GM12878 (cell line): ENCODE results near the gene GNLY. TPM values are rescaled to one million over a fixed set of nuclear protein-coding genes. Genes with fewer than 3 reads are reported as not detected.

Experiments used
- ATAC-seq: fragments of 200-7000 bp; cut with Tn5 transposase; 3 replicates; pipeline ENCODE4 v1.9.1; 2020; ENCODE audit warnings: mild to moderate bottlenecking, moderate library complexity
- BruUV-seq: library from RNA; stranded (reverse); fragments of 400-500 nt; replicated peaks from 2 replicates; lab custom pipeline; 2021; lab: Mats Ljungman, UMichigan
- CTCF ChIA-PET: fragments of 300-600 bp; sonication (Branson Sonifier 250); formaldehyde crosslinking; extraction: SDS; loops from one replicate; lab custom pipeline; 2021; ENCODE audit warnings: inconsistent platforms; lab: Yijun Ruan, JAX
- POLR2A ChIA-PET: fragments of 350-600 bp; formaldehyde crosslinking; extraction: SDS; loops from one replicate; lab custom pipeline; 2021; ENCODE audit warnings: inconsistent platforms; lab: Charles Lee
- RAD21 ChIA-PET: fragments of 300-600 bp; sonication (Branson Sonifier 250); formaldehyde crosslinking; loops from one replicate; lab custom pipeline; 2023; ENCODE audit warnings: antibody characterized with exemption; ENCODE audit not compliant: unreplicated experiment; lab: Charles Lee
- SMC1A ChIA-PET: fragments of 300-600 bp; sonication (Branson Sonifier 250); formaldehyde crosslinking; loops from one replicate; lab custom pipeline; 2023; ENCODE audit not compliant: unreplicated experiment, uncharacterized antibody; lab: Charles Lee
- DNase-seq: peaks from one replicate; pipeline ENCODE4 v3.0.0-alpha.2; 2011; ENCODE audit warnings: low read depth, low spot score
- FAIRE-seq: peaks from 3 replicates; lab custom pipeline; 2011; peaks lifted over from hg19 to GRCh38; lab: Jason Lieb, UNC
- H2AFZ ChIP-seq: 2 replicates; pipeline ENCODE4 v1.6.0; 2011; ENCODE audit warnings: low read depth, low read length, control low read depth; ENCODE audit not compliant: control insufficient read depth
- H3K27ac ChIP-seq: 2 replicates; pipeline ENCODE4 v1.5.1; 2011; ENCODE audit warnings: control low read depth; ENCODE audit not compliant: control insufficient read depth, insufficient read depth
- H3K27me3 ChIP-seq, 2 experiments: replicated peaks in 1 of 2; 2 replicates each; pipeline versions ENCODE4 v1.6.0 to v1.6.1; 2011; ENCODE audit warnings: low read length in 1 of 2; ENCODE audit not compliant: control insufficient read depth in 2 of 2, insufficient read depth in 2 of 2
- H3K36me3 ChIP-seq, 2 experiments: 2 replicates each; pipeline ENCODE4 v1.5.1; 2011; ENCODE audit warnings: low read length in 1 of 2; ENCODE audit not compliant: control insufficient read depth in 2 of 2, insufficient read depth in 2 of 2
- H3K4me1 ChIP-seq: 2 replicates; pipeline ENCODE4 v1.6.1; 2011; ENCODE audit warnings: mild to moderate bottlenecking, low read length, moderate library complexity, mixed read lengths; ENCODE audit not compliant: control insufficient read depth, insufficient read depth
- H3K4me2 ChIP-seq: 2 replicates; pipeline ENCODE4 v1.6.0; 2011; ENCODE audit warnings: control low read depth; ENCODE audit not compliant: control insufficient read depth, insufficient read depth
- H3K4me3 ChIP-seq: fragments of 200-600 bp; sonication (generic); 2 replicates; pipeline ENCODE4 v1.5.1; 2016
- H3K79me2 ChIP-seq: 2 replicates; pipeline ENCODE4 v1.6.0; 2011; ENCODE audit warnings: low read length; ENCODE audit not compliant: control insufficient read depth, insufficient read depth
- H3K9ac ChIP-seq: 2 replicates; pipeline ENCODE4 v1.8.0; 2011; ENCODE audit warnings: low read length, control low read depth, mixed read lengths; ENCODE audit not compliant: control insufficient read depth, insufficient read depth
- H3K9me3 ChIP-seq: replicated peaks from 3 replicates; pipeline ENCODE4 v1.5.1; 2011; ENCODE audit warnings: mild to moderate bottlenecking, low read length; ENCODE audit not compliant: control insufficient read depth, insufficient read depth
- H4K20me1 ChIP-seq: 2 replicates; pipeline ENCODE4 v1.6.0; 2011; ENCODE audit not compliant: control insufficient read depth, insufficient read depth
- BCL11A ChIP-seq: IDR thresholded peaks from 2 replicates; pipeline ENCODE4 v1.6.1; 2011; ENCODE audit warnings: low read depth, low read length
- BCL3 ChIP-seq: IDR thresholded peaks from 2 replicates; pipeline ENCODE4 v1.6.1; 2011; ENCODE audit warnings: borderline replicate concordance, low read depth, mild to moderate bottlenecking, moderate library complexity, low read length; ENCODE audit not compliant: insufficient read depth, poor library complexity, severe bottlenecking
- MYC ChIP-seq: IDR thresholded peaks from 2 replicates; pipeline ENCODE4 v1.6.1; 2011; ENCODE audit warnings: mild to moderate bottlenecking, low read length, moderate library complexity, inconsistent platforms; ENCODE audit not compliant: insufficient read depth, insufficient replicate concordance, insufficient read length, severe bottlenecking
- NFYA ChIP-seq: IDR thresholded peaks from 2 replicates; pipeline ENCODE4 v1.6.1; 2011; ENCODE audit warnings: low read depth, mild to moderate bottlenecking, low read length, improper control_type of control experiment, borderline replicate concordance
- RUNX3 ChIP-seq: IDR thresholded peaks from 2 replicates; pipeline ENCODE4 v1.6.1; 2012; ENCODE audit warnings: low read length, inconsistent platforms
- TCF12 ChIP-seq: IDR thresholded peaks from 2 replicates; pipeline ENCODE4 v1.6.1; 2011; ENCODE audit warnings: low read depth, mild to moderate bottlenecking, low read length
- TCF7 ChIP-seq: IDR thresholded peaks from 2 replicates; pipeline ENCODE4 v1.6.1; 2014; ENCODE audit warnings: antibody characterized with exemption, borderline replicate concordance
- ZBED1 ChIP-seq: IDR thresholded peaks from 2 replicates; pipeline ENCODE4 v1.6.1; 2016; ENCODE audit warnings: borderline replicate concordance
- ZNF217 ChIP-seq: fragments of 450-650 bp; IDR thresholded peaks from 2 replicates; pipeline ENCODE4 v1.6.1; 2017; ENCODE audit warnings: antibody characterized with exemption, mild to moderate bottlenecking
- WGBS: methylation state at CpG from one replicate; pipeline ENCODE4 v1.1.6; 2016; ENCODE audit warnings: low lambda C conversion rate; ENCODE audit not compliant: insufficient replicate concordance, insufficient coverage; ENCODE audit errors: missing lambda C conversion rate; 5-methylcytosine and 5-hydroxymethylcytosine counted together
- in situ Hi-C: fragments of 300-500 bp; cut with MboI; formaldehyde crosslinking; loops from 9 replicates; pipeline ENCODE4 v1.14.3; 2018; ENCODE audit warnings: mixed read lengths
- intact Hi-C: fragments of 100-400 bp; cut with micrococcal nuclease; formaldehyde crosslinking; loops from one replicate; pipeline ENCODE4 v1.14.2; 2022; ENCODE audit not compliant: unreplicated experiment
- polyA plus RNA-seq, 11 experiments: library from polyadenylated mRNA; depleted of rRNA in 4 of 11; unstranded in 6 of 11; stranded (reverse) in 5 of 11; fragments of >200 nt; fragmentation: Nextera tagmentation in 4 of 11; fragmentation: Illumina TruSeq in 1 of 11; extraction: Ambion mirVana in 4 of 11; extraction: Trizol in 1 of 11; gene quantifications; 1 replicate in 1 of 11; 2 replicates in 10 of 11; pipeline versions ENCODE4 v1.2.1 to v1.2.3, GENCODE V29; 2011 to 2016; ENCODE audit warnings: inconsistent platforms in 2 of 11, missing spikeins in 2 of 11, low read depth in 1 of 11
- total RNA-seq, 4 experiments: library from RNA; depleted of rRNA in 3 of 4; stranded (reverse); fragments of >200 nt in 3 of 4; fragmentation: Illumina TruSeq in 1 of 4; extraction: Trizol in 1 of 4; gene quantifications; 2 replicates each; pipeline versions ENCODE4 v1.2.1 to v1.2.3, GENCODE V29; 2013 to 2021

The GNLY gene
- total and polyA plus RNA-seq, 10 of the 15 experiments (the other 5 are each of a cell fraction or from before 2014, with no cell fraction given), result 0.18 to 0.42 TPM; not detected in 8

GRCh38 chr2:85725451-85725850 lies 31.3 kb downstream of the GNLY start:
- ATAC-seq (no peak), DNase-seq (no peak), FAIRE-seq (no peak)
- WGBS, result 12% methylated on average over 2 of the region's 2 CpGs
- no peak overlapping the region for H3K9ac ChIP-seq
- no peaks in the 10 kb centered on the region for H4K20me1 ChIP-seq
- H3K4me3 ChIP-seq, result no peak overlapping the region
- ChIA-PET SMC1A (interaction anchor here (0.7 to 2.7 kb wide), 15 partner anchors 10 to 102 kb away, joined by 3 to 18 read pairs (median 4); no protein-coding TSS in a partner anchor), RAD21 (interaction anchor here (1.0 to 3.7 kb wide), 8 partner anchors 12 to 102 kb away, joined by 3 to 15 read pairs (median 8); no protein-coding TSS in a partner anchor), CTCF (interaction anchor here (1.0 to 5.8 kb wide), 12 partner anchors 10 to 357 kb away, joined by 3 to 76 read pairs (median 8); no protein-coding TSS in a partner anchor), POLR2A (interaction anchor here (1.2 to 1.3 kb wide), 3 partner anchors 10 to 20 kb away, joined by 3 to 4 read pairs (median 3); no protein-coding TSS in a partner anchor)
- no peaks in the 10 kb centered on the region; the same call in 2 of the 3 replicates for H3K9me3 ChIP-seq
- no peaks in the 10 kb centered on the region; a peak in 1 of 4 replicates for H3K27me3 ChIP-seq
- no peaks in the 10 kb centered on the region for H3K4me1 ChIP-seq
- H3K36me3 ChIP-seq, result no peaks in the 10 kb centered on the region
- H3K27ac ChIP-seq, result no peak overlapping the region
- no peak overlapping the region for H3K4me2 ChIP-seq
- no TSS peak for BruUV-seq
- H3K79me2 ChIP-seq, result no peaks in the 10 kb centered on the region
- in situ Hi-C loops, result loop anchor here (10.0 kb wide), 1 partner anchor 89 kb away; no protein-coding TSS in a partner anchor
- TF ChIP-seq NFYA (no peak), TCF7 (no peak), BCL11A (no peak), BCL3 (no peak), MYC (no peak), TCF12 (no peak), ZNF217 (no peak), ZBED1 (no peak), RUNX3 (no peak)
- TF ChIP-seq, all 136 proteins: peak for 0
- H2AFZ ChIP-seq, result no peak overlapping the region
- intact Hi-C loops, result loop anchor here (5.0 kb wide), 1 partner anchor 48 kb away; no protein-coding TSS in a partner anchor
